SK-N-SH (cell line): ENCODE data around the gene SEC14L1. TPM values are rescaled to one million over a fixed set of nuclear protein-coding genes. Genes with fewer than 3 reads are reported as not detected.
A peak's percentile ranks its signal among the peaks of the same experiment; 100 is the strongest.

Experiments used
- CTCF ChIA-PET: fragments of 300-600, 350-600 bp; formaldehyde crosslinking; extraction: SDS; loops from one replicate; lab custom pipeline; 2021; lab: Yijun Ruan, JAX
- POLR2A ChIA-PET: fragments of 350-600 bp; sonication (Branson Sonifier 250); formaldehyde crosslinking; extraction: SDS; loops from one replicate; lab custom pipeline; 2020; ENCODE audit warnings: antibody characterized with exemption, inconsistent platforms; lab: Yijun Ruan, JAX
- DNase-seq: peaks from one replicate; pipeline ENCODE4 v3.0.0; 2012
- H2AFZ ChIP-seq: fragments of 200-600 bp; sonication (generic); 2 replicates; pipeline ENCODE4 v1.8.1; 2016; ENCODE audit warnings: antibody characterized with exemption, mild to moderate bottlenecking, low read depth
- H3F3A ChIP-seq: fragments of 200-600 bp; sonication (generic); replicated peaks from 2 replicates; pipeline ENCODE3; 2016; ENCODE audit warnings: antibody characterized with exemption, mild to moderate bottlenecking; ENCODE audit not compliant: insufficient read depth
- H3K27ac ChIP-seq, 2 experiments: fragments of 200-500 bp in 1 of 2; fragments of 200-600 bp in 1 of 2; sonication (Bioruptor generic) in 1 of 2; sonication (generic), shearing (Covaris generic) in 1 of 2; 2 replicates each; pipeline versions ENCODE4 v1.5.1 to v1.6.1; 2014 to 2016; ENCODE audit warnings: low read depth in 2 of 2, inconsistent platforms in 1 of 2, low read length in 1 of 2, mild to moderate bottlenecking in 1 of 2, mixed read lengths in 1 of 2
- H3K27me3 ChIP-seq: fragments of 200-600 bp; sonication (generic), shearing (Covaris generic); 2 replicates; pipeline ENCODE4 v1.6.1; 2016; ENCODE audit warnings: mixed run types; ENCODE audit not compliant: insufficient read depth
- H3K36me3 ChIP-seq, 2 experiments: fragments of 200-500 bp in 1 of 2; fragments of 200-600 bp in 1 of 2; sonication (Bioruptor generic) in 1 of 2; sonication (generic) in 1 of 2; replicated peaks in 1 of 2; 2 replicates each; pipeline versions ENCODE3 to v1.5.1; 2014 to 2016; ENCODE audit warnings: low read length in 1 of 2, mild to moderate bottlenecking in 1 of 2; ENCODE audit not compliant: insufficient read depth in 2 of 2, control insufficient read depth in 1 of 2
- H3K4me1 ChIP-seq, 2 experiments: fragments of 200-500 bp in 1 of 2; fragments of 200-600 bp in 1 of 2; sonication (Bioruptor generic) in 1 of 2; sonication (generic), shearing (Covaris generic) in 1 of 2; 2 replicates each; pipeline versions ENCODE4 v1.5.1 to v1.6.1; 2014 to 2016; ENCODE audit warnings: low read depth in 1 of 2, low read length in 1 of 2, mixed run types in 1 of 2; ENCODE audit not compliant: insufficient read depth in 2 of 2, control insufficient read depth in 1 of 2
- H3K4me2 ChIP-seq: fragments of 200-600 bp; sonication (generic), shearing (Covaris generic); 2 replicates; pipeline ENCODE4 v1.6.1; 2017; ENCODE audit warnings: mixed run types
- H3K4me3 ChIP-seq, 2 experiments: fragments of 200-500 bp in 1 of 2; fragments of 200-600 bp in 1 of 2; sonication (Bioruptor generic) in 1 of 2; sonication (generic), shearing (Covaris generic) in 1 of 2; 2 replicates each; pipeline versions ENCODE4 v1.5.1 to v1.8.1; 2014 to 2016; ENCODE audit warnings: low read depth in 2 of 2, inconsistent platforms in 1 of 2, low read length in 1 of 2, mild to moderate bottlenecking in 1 of 2, mixed read lengths in 1 of 2, moderate library complexity in 1 of 2
- H3K79me2 ChIP-seq: fragments of 200-600 bp; sonication (generic); 2 replicates; pipeline ENCODE4 v1.8.1; 2017; ENCODE audit warnings: mild to moderate bottlenecking; ENCODE audit not compliant: insufficient read depth
- H3K9ac ChIP-seq: fragments of 200-600 bp; sonication (generic); 2 replicates; pipeline ENCODE4 v1.6.1; 2017; ENCODE audit warnings: mixed run types
- H3K9me2 ChIP-seq: fragments of 200-600 bp; sonication (generic); 2 replicates; pipeline ENCODE4 v1.6.1; 2017; ENCODE audit warnings: mixed run types
- H3K9me3 ChIP-seq: fragments of 200-600 bp; sonication (generic); 2 replicates; pipeline ENCODE4 v1.6.1; 2017; ENCODE audit warnings: mixed run types, mild to moderate bottlenecking, moderate library complexity
- H4K20me1 ChIP-seq: fragments of 200-600 bp; sonication (generic); 2 replicates; pipeline ENCODE4 v1.6.1; 2017; ENCODE audit warnings: mild to moderate bottlenecking, mixed run types; ENCODE audit not compliant: insufficient read depth
- CHD2 ChIP-seq: fragments of 150-350 bp; IDR thresholded peaks from 2 replicates; pipeline ENCODE4 v1.6.1; 2018; ENCODE audit warnings: low read length; ENCODE audit not compliant: partially characterized antibody
- ELF1 ChIP-seq: IDR thresholded peaks from 2 replicates; pipeline ENCODE4 v1.4.0; 2012
- EP300 ChIP-seq, 2 experiments: IDR thresholded peaks; 2 replicates each; pipeline versions ENCODE4 v1.4.0 to v1.6.1; 2012; ENCODE audit warnings: borderline replicate concordance in 1 of 2, low read depth in 1 of 2, low read length in 1 of 2
- EZH2phosphoT487 ChIP-seq: fragments of 200-600 bp; sonication (generic); IDR thresholded peaks from 2 replicates; pipeline ENCODE4 v1.6.1; 2017; ENCODE audit warnings: low read depth, mixed run types, mild to moderate bottlenecking, antibody characterized with exemption, moderate library complexity, borderline replicate concordance
- FOSL2 ChIP-seq: IDR thresholded peaks from 2 replicates; pipeline ENCODE4 v1.4.0; 2012; ENCODE audit warnings: low read depth, mild to moderate bottlenecking, moderate library complexity, borderline replicate concordance
- FOXM1 ChIP-seq: IDR thresholded peaks from 2 replicates; pipeline ENCODE4 v1.4.0; 2012; ENCODE audit warnings: low read depth, mild to moderate bottlenecking
- GABPA ChIP-seq: IDR thresholded peaks from 2 replicates; pipeline ENCODE4 v1.4.0; 2012; ENCODE audit warnings: low read depth, mild to moderate bottlenecking
- MEF2A ChIP-seq: IDR thresholded peaks from 2 replicates; pipeline ENCODE4 v1.4.0; 2012; ENCODE audit warnings: low read depth, borderline replicate concordance
- NFIC ChIP-seq: IDR thresholded peaks from 2 replicates; pipeline ENCODE4 v1.4.0; 2012; ENCODE audit warnings: borderline replicate concordance
- RAD21 ChIP-seq: IDR thresholded peaks from 2 replicates; pipeline ENCODE4 v1.6.1; 2012; ENCODE audit warnings: mild to moderate bottlenecking, low read length
- RCOR1 ChIP-seq: fragments of 150-350 bp; IDR thresholded peaks from 2 replicates; pipeline ENCODE4 v1.6.1; 2017; ENCODE audit warnings: antibody characterized with exemption, low read length
- RFX5 ChIP-seq: IDR thresholded peaks from 2 replicates; pipeline ENCODE4 v1.6.1; 2012; ENCODE audit warnings: mild to moderate bottlenecking, improper control_type of control experiment, low read length
- ZBTB33 ChIP-seq: IDR thresholded peaks from 2 replicates; pipeline ENCODE4 v1.4.0; 2012; ENCODE audit warnings: low read depth, borderline replicate concordance
- WGBS: methylation state at CpG from one replicate; pipeline ENCODE4 v1.1.6; 2017; ENCODE audit warnings: low lambda C conversion rate; 5-methylcytosine and 5-hydroxymethylcytosine counted together
- polyA plus RNA-seq, 3 experiments: library from polyadenylated mRNA; depleted of rRNA; stranded (reverse); fragments of >200 nt; gene quantifications; 2 replicates each; pipeline ENCODE4 v1.2.3, GENCODE V29; 2012

Gene SEC14L1
- polyA plus RNA-seq, 1 of the 3 experiments (the other 2 are of a cell fraction): 62.4 TPM

DNA sequence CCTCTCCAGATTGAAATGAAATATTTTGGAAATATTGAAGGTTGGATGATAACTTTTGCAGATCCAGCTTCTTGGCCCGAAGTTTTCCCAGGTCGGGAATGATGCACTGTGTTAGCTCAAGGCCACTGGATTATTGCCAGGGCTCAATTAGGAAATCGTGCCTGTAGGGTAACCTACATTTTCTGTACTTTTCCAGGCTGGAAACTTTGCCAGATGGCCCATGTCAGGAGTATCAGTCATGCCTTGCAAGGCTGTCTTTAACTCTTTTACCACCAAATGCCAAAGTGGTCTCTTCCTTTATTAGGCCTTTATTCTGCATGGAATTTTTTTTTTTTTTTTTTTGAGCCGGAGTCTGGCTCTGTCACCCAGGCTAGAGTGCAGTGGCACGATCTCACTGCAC, 8.9 kb upstream of the SEC14L1 start (continued):
- TF ChIP-seq ZBTB33: no peak
- TF ChIP-seq ELF1: no peak
- TF ChIP-seq FOXM1: no peak
- peak; percentile 46 for TF ChIP-seq CHD2
- TF ChIP-seq RAD21: no peak
- TF ChIP-seq EZH2phosphoT487: no peak
- peak; percentile 27 to 60; a peak in 2 of 4 replicates for TF ChIP-seq EP300 (IDR thresholded peaks at IDR 0.05; ENCODE audit: borderline replicate concordance in 1 of 2, low read depth in 1 of 2, low read length in 1 of 2)
- no peak for TF ChIP-seq RFX5
- peak; percentile 90 for TF ChIP-seq NFIC

DNA sequence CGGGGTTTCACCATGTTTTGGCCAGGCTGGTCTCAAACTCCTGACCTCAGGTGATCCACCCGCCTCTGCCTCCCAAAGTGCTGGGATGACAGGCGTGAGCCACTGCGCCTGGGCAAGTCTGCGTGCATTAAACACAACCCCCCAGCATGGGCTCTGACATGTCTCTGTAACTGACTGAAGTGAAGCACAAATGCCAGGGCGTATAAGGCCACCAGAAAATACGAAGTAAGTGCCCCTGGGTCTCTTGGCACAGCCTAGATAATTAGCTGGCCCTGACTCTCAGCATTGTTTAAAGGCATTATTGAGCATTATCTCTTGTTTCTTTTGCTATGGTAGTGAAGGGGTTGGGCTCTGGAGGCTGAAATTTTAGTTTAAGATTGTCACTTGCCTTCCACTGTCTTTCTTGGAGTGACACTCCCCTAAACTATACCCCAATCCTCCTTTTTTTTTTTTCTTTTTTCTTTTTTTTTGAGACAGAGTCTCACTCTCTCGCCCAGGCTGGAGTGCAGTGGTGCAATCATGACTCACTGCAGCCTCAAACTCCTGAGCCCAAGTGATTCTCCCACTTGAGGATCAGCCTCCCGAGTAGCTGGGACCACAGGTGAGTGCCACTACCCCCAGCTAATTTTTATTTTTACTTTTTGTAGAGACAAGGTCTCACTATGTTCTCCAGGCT, 8.2 kb upstream of the SEC14L1 start:
- 66% methylated on average over 9 of the region's 9 CpGs for WGBS
- DNase-seq: no peak
- peaks cover 22% of the 10 kb centered on the region for H3F3A ChIP-seq
- ChIA-PET CTCF (interaction anchor here (0.8 to 1.3 kb wide), 5 partner anchors 44 to 115 kb away, joined by 3 to 4 read pairs (median 3); no protein-coding TSS in a partner anchor), POLR2A (no interaction called here)
- H3K9me3 ChIP-seq: no peaks in the 10 kb centered on the region
- H3K27ac ChIP-seq: peak overlapping the region; percentile 3 to 8; a peak in 3 of 4 replicates
- H3K4me3 ChIP-seq: no peak overlapping the region
- H3K4me2 ChIP-seq: peak overlapping the region; percentile 40; the same call in 1 of the 2 replicates
- H2AFZ ChIP-seq: 0 out of 2 replicates have a peak overlapping the region, but pooled peaks have one; percentile 3
- H3K79me2 ChIP-seq: peaks cover 5% of the 10 kb centered on the region; the same call in 1 of the 2 replicates
- TF ChIP-seq GABPA (no peak), RCOR1 (no peak), MEF2A (no peak), RFX5 (no peak), ELF1 (no peak), FOSL2 (peak; percentile 63; the same call in 1 of the 2 replicates)
- H3K27me3 ChIP-seq: no peaks in the 10 kb centered on the region
- H3K36me3 ChIP-seq: no peaks in the 10 kb centered on the region
- H3K4me1 ChIP-seq: peaks cover 13 to 15% of the 10 kb centered on the region in 2 experiments; a peak in 2 of 4 replicates
- no peaks in the 10 kb centered on the region for H3K9me2 ChIP-seq
- H3K9ac ChIP-seq: no peak overlapping the region; the same call in 1 of the 2 replicates
- no peaks in the 10 kb centered on the region for H4K20me1 ChIP-seq
